Measurements from ENCODE around the gene FOXP1. TPM values are rescaled to one million over a fixed set of nuclear protein-coding genes. Genes with fewer than 3 reads are reported as not detected.

The FOXP1 gene
- total and polyA plus RNA-seq, 2 donors (not counting 1 experiment from before 2014, with no cell fraction given), result 70.3 to 101 TPM

GRCh38 chr3:71489315-71489761 lies 94.2 kb downstream of the FOXP1 start:
- Histone ChIP-seq H3K4me1 (ENCODE audit: control insufficient read depth, extremely low read depth, insufficient read depth, low read length) (no peaks in the 10 kb centered on the region), H3K36me3 (ENCODE audit: control insufficient read depth, insufficient read depth, low read length) (no peaks in the 10 kb centered on the region), H4K20me1 (ENCODE audit: control insufficient read depth, extremely low read depth, insufficient read depth, low read length) (no peaks in the 10 kb centered on the region), H3K79me2 (ENCODE audit: control insufficient read depth, insufficient read depth, low read length) (no peaks in the 10 kb centered on the region), H3K9me3 (ENCODE audit: control insufficient read depth, insufficient read depth, low read depth, low read length) (no peaks in the 10 kb centered on the region), H3K4me3 (replicated peaks in 1 of 4; ENCODE audit: control extremely low read depth in 1 of 4, insufficient read depth in 1 of 4, low read depth in 3 of 4, low read length in 4 of 4) (no peak overlapping the region), H3K27me3 (ENCODE audit: control insufficient read depth, insufficient read depth, low read length) (no peaks in the 10 kb centered on the region), H3K4me2 (ENCODE audit: extremely low read depth, insufficient read depth, low read length) (no peak overlapping the region), H3K9ac (ENCODE audit: insufficient read depth, low read length) (no peak overlapping the region), H3K27ac (ENCODE audit: insufficient read depth, low read length) (no peak overlapping the region), H2AFZ (ENCODE audit: low read length) (no peak overlapping the region)
- no peak for TF ChIP-seq EZH2 (IDR thresholded peaks at IDR 0.05; ENCODE audit: low read length, missing control alignments)
- TF ChIP-seq CTCF (conservative IDR thresholded peaks at IDR 0.05 in 1 of 2, IDR thresholded peaks at IDR 0.05 in 1 of 2; ENCODE audit: low read depth in 1 of 2, low read length in 2 of 2), result no peak
- DNase-seq (ENCODE audit: low read depth in 2 of 2), result no peak

- Histone ChIP-seq H3K9ac (ENCODE audit: insufficient read depth, low read length) (no peak overlapping the region), H3K9me3 (ENCODE audit: control insufficient read depth, insufficient read depth, low read depth, low read length) (no peaks in the 10 kb centered on the region), H3K4me3 (replicated peaks in 1 of 4; ENCODE audit: control extremely low read depth in 1 of 4, insufficient read depth in 1 of 4, low read depth in 3 of 4, low read length in 4 of 4) (no peak overlapping the region), H2AFZ (ENCODE audit: low read length) (no peak overlapping the region), H3K36me3 (ENCODE audit: control insufficient read depth, insufficient read depth, low read length) (no peaks in the 10 kb centered on the region), H4K20me1 (ENCODE audit: control insufficient read depth, extremely low read depth, insufficient read depth, low read length) (no peaks in the 10 kb centered on the region), H3K4me2 (ENCODE audit: extremely low read depth, insufficient read depth, low read length) (no peak overlapping the region), H3K4me1 (ENCODE audit: control insufficient read depth, extremely low read depth, insufficient read depth, low read length) (no peaks in the 10 kb centered on the region), H3K79me2 (ENCODE audit: control insufficient read depth, insufficient read depth, low read length) (no peaks in the 10 kb centered on the region), H3K27ac (ENCODE audit: insufficient read depth, low read length) (no peak overlapping the region), H3K27me3 (ENCODE audit: control insufficient read depth, insufficient read depth, low read length) (no peaks in the 10 kb centered on the region)
- DNase-seq (ENCODE audit: low read depth in 2 of 2), result no peak
- TF ChIP-seq CTCF (conservative IDR thresholded peaks at IDR 0.05 in 1 of 2, IDR thresholded peaks at IDR 0.05 in 1 of 2; ENCODE audit: low read depth in 1 of 2, low read length in 2 of 2), result no peak
- TF ChIP-seq EZH2 (IDR thresholded peaks at IDR 0.05; ENCODE audit: low read length, missing control alignments), result no peak
These were observed 94.6 kb downstream of the FOXP1 start for GRCh38 chr3:71488882-71489281.

- Histone ChIP-seq H3K27me3 (ENCODE audit: control insufficient read depth, insufficient read depth, low read length) (no peaks in the 10 kb centered on the region), H3K9ac (ENCODE audit: insufficient read depth, low read length) (no peak overlapping the region), H3K36me3 (ENCODE audit: control insufficient read depth, insufficient read depth, low read length) (no peaks in the 10 kb centered on the region), H3K4me2 (ENCODE audit: extremely low read depth, insufficient read depth, low read length) (no peak overlapping the region), H3K9me3 (ENCODE audit: control insufficient read depth, insufficient read depth, low read depth, low read length) (no peaks in the 10 kb centered on the region), H3K4me3 (replicated peaks in 1 of 4; ENCODE audit: control extremely low read depth in 1 of 4, insufficient read depth in 1 of 4, low read depth in 3 of 4, low read length in 4 of 4) (no peak overlapping the region), H3K4me1 (ENCODE audit: control insufficient read depth, extremely low read depth, insufficient read depth, low read length) (no peaks in the 10 kb centered on the region), H3K27ac (ENCODE audit: insufficient read depth, low read length) (no peak overlapping the region), H3K79me2 (ENCODE audit: control insufficient read depth, insufficient read depth, low read length) (no peaks in the 10 kb centered on the region), H2AFZ (ENCODE audit: low read length) (no peak overlapping the region), H4K20me1 (ENCODE audit: control insufficient read depth, extremely low read depth, insufficient read depth, low read length) (no peaks in the 10 kb centered on the region)
- TF ChIP-seq EZH2 (IDR thresholded peaks at IDR 0.05; ENCODE audit: low read length, missing control alignments) (no peak), CTCF (conservative IDR thresholded peaks at IDR 0.05 in 1 of 2, IDR thresholded peaks at IDR 0.05 in 1 of 2; ENCODE audit: low read depth in 1 of 2, low read length in 2 of 2) (no peak)
- DNase-seq (ENCODE audit: low read depth in 2 of 2), result no peak
These were observed 95.1 kb downstream of the FOXP1 start for GRCh38 chr3:71488391-71488809.

All from fibroblast of lung (primary cell).